Keratinocyte (primary cell): ENCODE data around the gene A3GALT2. TPM values are rescaled to one million over a fixed set of nuclear protein-coding genes. Genes with fewer than 3 reads are reported as not detected.

ENCODE experiments used
- DNase-seq: peaks from one replicate; pipeline ENCODE4 v3.0.0-alpha.2; 2011; ENCODE audit warnings: low read depth, missing footprints, low spot score
- FAIRE-seq: peaks from 2 replicates; lab custom pipeline; 2011; peaks lifted over from hg19 to GRCh38; lab: Jason Lieb, UNC
- H2AFZ ChIP-seq: 2 replicates; pipeline ENCODE4 v1.6.0; 2012; ENCODE audit warnings: low read length, control low read depth, inconsistent platforms; ENCODE audit not compliant: control insufficient read depth
- H3K27ac ChIP-seq: 2 replicates; pipeline ENCODE4 v1.5.1; 2011; ENCODE audit warnings: low read length; ENCODE audit not compliant: control insufficient read depth, insufficient read depth
- H3K27me3 ChIP-seq: 3 replicates; pipeline ENCODE4 v1.6.0; 2011; ENCODE audit warnings: low read length; ENCODE audit not compliant: control insufficient read depth, insufficient read depth; ENCODE audit errors: extremely low read depth
- H3K36me3 ChIP-seq, 2 experiments: 2 replicates in 1 of 2; 3 replicates in 1 of 2; pipeline ENCODE4 v1.5.1; 2011; ENCODE audit warnings: low read length in 2 of 2, mild to moderate bottlenecking in 1 of 2; ENCODE audit not compliant: control insufficient read depth in 2 of 2, insufficient read depth in 2 of 2; ENCODE audit errors: extremely low read depth in 1 of 2
- H3K4me1 ChIP-seq: 3 replicates; pipeline ENCODE4 v1.5.1; 2011; ENCODE audit warnings: low read length; ENCODE audit not compliant: control insufficient read depth, insufficient read depth; ENCODE audit errors: extremely low read depth
- H3K4me2 ChIP-seq: 3 replicates; pipeline ENCODE4 v1.6.0; 2011; ENCODE audit warnings: low read depth, low read length; ENCODE audit not compliant: control insufficient read depth, insufficient read depth; ENCODE audit errors: extremely low read depth
- H3K4me3 ChIP-seq, 3 experiments: fragments of 200-600 bp in 1 of 3; sonication (generic) in 1 of 3; 2 replicates in 2 of 3; 3 replicates in 1 of 3; pipeline ENCODE4 v1.5.1; 2011 to 2016; ENCODE audit warnings: low read length in 3 of 3, mild to moderate bottlenecking in 3 of 3, control low read depth in 2 of 3, inconsistent platforms in 1 of 3, low read depth in 1 of 3, mixed read lengths in 1 of 3, mixed run types in 1 of 3, moderate library complexity in 1 of 3; ENCODE audit not compliant: control insufficient read depth in 2 of 3, insufficient read depth in 2 of 3; ENCODE audit errors: extremely low read depth in 1 of 3
- H3K79me2 ChIP-seq: 2 replicates; pipeline ENCODE4 v1.6.0; 2012; ENCODE audit warnings: low read length; ENCODE audit not compliant: control insufficient read depth, insufficient read depth
- H3K9ac ChIP-seq: 3 replicates; pipeline ENCODE4 v1.6.0; 2011; ENCODE audit warnings: low read length; ENCODE audit not compliant: control insufficient read depth, insufficient read depth; ENCODE audit errors: extremely low read depth
- H3K9me1 ChIP-seq: 3 replicates; pipeline ENCODE4 v1.6.0; 2011; ENCODE audit warnings: low read length; ENCODE audit not compliant: control insufficient read depth, insufficient read depth; ENCODE audit errors: extremely low read depth
- H3K9me3 ChIP-seq: 2 replicates; pipeline ENCODE4 v1.5.1; 2012; ENCODE audit warnings: low read depth, low read length; ENCODE audit not compliant: control insufficient read depth
- H4K20me1 ChIP-seq: 3 replicates; pipeline ENCODE4 v1.6.0; 2011; ENCODE audit warnings: low read length; ENCODE audit not compliant: control insufficient read depth, insufficient read depth; ENCODE audit errors: extremely low read depth
- CTCF ChIP-seq, 3 experiments: IDR thresholded peaks in 1 of 3; conservative IDR thresholded peaks in 1 of 3; optimal IDR thresholded peaks in 1 of 3; 2 replicates in 2 of 3; 3 replicates in 1 of 3; pipeline versions ENCODE3 to v1.5.1; 2011; ENCODE audit warnings: low read length in 3 of 3, mild to moderate bottlenecking in 3 of 3, moderate library complexity in 2 of 3, control low read depth in 1 of 3, inconsistent platforms in 1 of 3; ENCODE audit not compliant: insufficient read depth in 2 of 3; ENCODE audit errors: extremely low read depth in 1 of 3
- EZH2 ChIP-seq: IDR thresholded peaks from one replicate; pipeline ENCODE4 v1.6.1; 2012; ENCODE audit warnings: inconsistent platforms, mild to moderate bottlenecking, low read length, moderate library complexity
- dilution Hi-C: fragments of 300-500 bp; cut with MboI; formaldehyde crosslinking; loops from one replicate; pipeline ENCODE4 v1.7.0; 2020; ENCODE audit warnings: low sequenced_read_pairs; ENCODE audit not compliant: extremely low pct_ligation_motif_present
- polyA plus RNA-seq, 5 experiments: library from polyadenylated mRNA; depleted of rRNA in 3 of 5; stranded (reverse) in 3 of 5; stranded (forward) in 1 of 5; unstranded in 1 of 5; fragments of >200 nt; gene quantifications; 1 replicate in 1 of 5; 2 replicates in 3 of 5; 3 replicates in 1 of 5; pipeline versions ENCODE4 v1.2.1 to v1.2.3, GENCODE V29; 2011 to 2012; ENCODE audit warnings: missing spikeins in 2 of 5, low read depth in 1 of 5, low replicate concordance in 1 of 5

A3GALT2 gene
- polyA plus RNA-seq, 1 donor (not counting 4 experiments of a cell fraction or from before 2014, with no cell fraction given) = not detected

GRCh38 chr1:33259879-33260278 is 61.0 kb downstream of the A3GALT2 start:
- Histone ChIP-seq H3K4me2 (no peak overlapping the region), H3K9ac (no peak overlapping the region), H3K9me3 (no peaks in the 10 kb centered on the region), H3K79me2 (no peaks in the 10 kb centered on the region), H3K4me1 (peaks cover 15% of the 10 kb centered on the region), H3K27me3 (no peaks in the 10 kb centered on the region), H3K9me1 (no peaks in the 10 kb centered on the region), H3K27ac (no peak overlapping the region), H3K36me3 (no peaks in the 10 kb centered on the region), H2AFZ (no peak overlapping the region), H3K4me3 (no peak overlapping the region), H4K20me1 (peaks cover 4% of the 10 kb centered on the region)
- dilution Hi-C loops = no loop called here
- no peak for DNase-seq
- FAIRE-seq = no peak
- TF ChIP-seq EZH2 (no peak), CTCF (optimal IDR thresholded peaks at IDR 0.05 in 1 of 3, IDR thresholded peaks at IDR 0.05 in 1 of 3, conservative IDR thresholded peaks at IDR 0.05 in 1 of 3; ENCODE audit: extremely low read depth in 1 of 3, insufficient read depth in 2 of 3, low read length in 3 of 3) (no peak)

- DNase-seq = no peak
- no peak overlapping the region for H2AFZ ChIP-seq
- no peaks in the 10 kb centered on the region for H3K79me2 ChIP-seq
- no peaks in the 10 kb centered on the region for H3K9me3 ChIP-seq
- TF ChIP-seq EZH2 (no peak), CTCF (optimal IDR thresholded peaks at IDR 0.05 in 1 of 3, IDR thresholded peaks at IDR 0.05 in 1 of 3, conservative IDR thresholded peaks at IDR 0.05 in 1 of 3; ENCODE audit: extremely low read depth in 1 of 3, insufficient read depth in 2 of 3, low read length in 3 of 3) (no peak)
- dilution Hi-C loops = no loop called here
- H3K27me3 ChIP-seq = no peaks in the 10 kb centered on the region
- peaks cover 15% of the 10 kb centered on the region for H3K4me1 ChIP-seq
- no peak overlapping the region for H3K9ac ChIP-seq
- no peak overlapping the region for H3K27ac ChIP-seq
- peaks cover 4% of the 10 kb centered on the region for H4K20me1 ChIP-seq
- no peak overlapping the region for H3K4me2 ChIP-seq
- FAIRE-seq = no peak
- no peak overlapping the region for H3K4me3 ChIP-seq
- no peaks in the 10 kb centered on the region for H3K36me3 ChIP-seq
- no peaks in the 10 kb centered on the region for H3K9me1 ChIP-seq
Observed at GRCh38 chr1:33258788-33259274, 62.1 kb downstream of the A3GALT2 start.
